Femur (tissue), 1 donor: ENCODE measurements around the gene SLC6A20.
"Not testable (repeated sequence)": the region's sequence is repeated elsewhere in the genome, so short reads cannot be mapped to it uniquely, and the experiment has no call there.

Experiments
- DNase-seq: peaks from one replicate; pipeline ENCODE4 v3.0.0-alpha.2; 2017

The SLC6A20 gene

DNA sequence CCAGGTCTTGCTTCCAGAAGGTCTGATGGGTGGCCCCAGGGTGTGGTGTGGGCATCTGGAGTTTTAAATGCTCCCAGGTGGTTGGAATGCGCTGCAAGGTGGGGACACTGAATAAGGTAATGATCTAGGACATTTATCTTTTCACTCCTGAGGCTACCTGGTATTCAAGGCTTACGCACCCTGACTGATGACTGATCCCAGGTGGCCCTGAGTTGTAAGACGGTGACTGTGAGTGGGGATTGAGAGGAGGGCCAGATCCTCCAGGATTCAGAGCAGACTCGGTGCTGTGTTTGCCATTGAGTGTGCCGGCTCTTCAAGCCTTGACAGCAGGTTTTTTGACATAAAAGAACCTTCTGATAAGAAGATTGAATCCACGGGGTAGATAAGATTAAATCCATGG, 40.3 kb downstream of the SLC6A20 start:
- no peak for DNase-seq

DNA sequence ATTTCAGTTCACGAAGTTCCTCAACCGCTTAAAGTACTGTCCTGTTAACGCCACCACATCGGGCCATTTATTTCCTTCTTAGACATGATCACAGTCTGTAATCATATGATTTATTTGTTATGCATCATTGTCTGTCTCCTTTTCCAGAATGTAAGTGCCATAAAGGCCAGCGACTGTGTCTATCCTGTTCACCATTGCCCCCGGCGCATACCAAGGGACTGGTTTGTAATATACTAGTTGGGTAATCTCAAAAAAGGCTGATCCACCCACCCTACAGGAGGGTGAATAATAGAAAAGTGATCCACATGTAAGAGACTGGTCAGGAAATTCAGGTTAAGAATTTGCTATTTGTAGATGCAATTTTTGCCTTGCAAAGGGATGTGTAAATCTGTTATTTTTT, 41.9 kb downstream of the SLC6A20 start:
- DNase-seq: no peak

DNA sequence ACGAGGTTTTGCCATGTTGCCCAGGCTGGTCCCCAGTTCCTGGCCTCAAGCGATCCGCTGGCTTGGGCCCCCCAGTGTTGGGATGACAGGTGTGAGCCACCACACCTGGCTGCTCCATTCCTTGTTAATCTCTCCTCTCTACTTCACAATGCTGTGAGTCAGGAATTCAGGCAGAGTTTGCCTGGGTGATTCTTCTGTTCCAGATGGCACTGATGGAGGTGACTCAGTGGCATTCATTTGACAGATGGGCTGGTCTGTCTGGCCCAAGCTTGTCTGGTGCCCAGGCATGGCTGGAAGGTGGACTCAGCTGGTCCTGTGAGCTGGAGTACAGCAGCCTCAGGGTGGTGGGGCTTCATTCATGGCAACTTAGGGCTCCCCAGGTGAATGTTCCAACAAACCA, 43.2 kb downstream of the SLC6A20 start:
- DNase-seq: no peak

DNA sequence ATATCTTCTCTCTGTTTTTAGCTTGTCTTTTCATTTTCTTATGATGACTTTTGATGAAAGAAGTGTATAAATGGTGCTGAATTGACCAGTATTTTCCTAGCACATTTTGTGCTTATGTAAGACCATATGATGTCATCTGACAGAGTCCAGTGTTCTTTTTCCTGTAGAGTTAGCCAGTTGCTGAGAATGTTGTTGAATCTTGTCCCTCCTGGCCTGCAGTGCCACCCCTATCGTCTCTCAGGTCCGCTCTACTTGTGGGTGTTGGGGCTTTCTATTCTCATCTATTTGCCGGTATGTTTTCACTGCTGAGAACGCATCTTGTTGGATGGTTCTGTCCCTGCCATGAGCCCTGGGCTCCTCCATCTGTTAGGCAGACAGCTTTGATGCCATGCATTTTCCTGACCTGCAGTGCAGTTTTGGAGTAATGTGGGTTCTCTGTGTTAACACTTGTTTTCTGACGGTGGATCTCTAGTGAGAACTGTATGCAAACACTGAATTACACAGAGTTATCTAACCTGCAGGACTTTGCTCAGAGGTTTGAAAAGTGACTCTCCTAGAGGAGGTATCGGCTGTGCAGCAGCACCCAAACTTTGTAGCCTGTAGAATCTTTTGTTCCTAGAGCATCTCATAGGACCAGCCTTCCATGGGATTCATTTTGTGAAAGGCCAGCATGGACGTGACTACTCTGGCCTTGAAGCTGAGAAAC, 44.6 kb downstream of the SLC6A20 start:
- no peak for DNase-seq

DNA sequence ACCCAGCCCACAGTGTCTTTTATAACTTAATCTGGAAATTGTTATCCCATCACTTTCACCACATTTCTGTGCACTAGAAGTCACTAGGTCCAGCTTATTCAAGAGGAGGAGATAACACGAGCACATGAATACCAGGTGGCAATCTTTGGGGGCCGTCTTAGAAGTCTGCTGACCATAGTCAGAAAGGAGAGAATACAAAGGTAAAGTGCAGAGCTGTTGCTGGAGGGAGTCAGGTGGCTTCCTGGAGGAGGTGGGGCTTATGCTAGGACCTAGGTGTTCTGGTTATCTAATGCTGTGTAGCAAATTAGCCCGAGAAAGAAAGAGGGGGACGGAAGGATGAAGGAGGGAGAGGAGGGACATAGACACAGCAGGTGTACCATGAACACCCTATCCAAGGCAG, 46.5 kb downstream of the SLC6A20 start:
- DNase-seq: no peak

DNA sequence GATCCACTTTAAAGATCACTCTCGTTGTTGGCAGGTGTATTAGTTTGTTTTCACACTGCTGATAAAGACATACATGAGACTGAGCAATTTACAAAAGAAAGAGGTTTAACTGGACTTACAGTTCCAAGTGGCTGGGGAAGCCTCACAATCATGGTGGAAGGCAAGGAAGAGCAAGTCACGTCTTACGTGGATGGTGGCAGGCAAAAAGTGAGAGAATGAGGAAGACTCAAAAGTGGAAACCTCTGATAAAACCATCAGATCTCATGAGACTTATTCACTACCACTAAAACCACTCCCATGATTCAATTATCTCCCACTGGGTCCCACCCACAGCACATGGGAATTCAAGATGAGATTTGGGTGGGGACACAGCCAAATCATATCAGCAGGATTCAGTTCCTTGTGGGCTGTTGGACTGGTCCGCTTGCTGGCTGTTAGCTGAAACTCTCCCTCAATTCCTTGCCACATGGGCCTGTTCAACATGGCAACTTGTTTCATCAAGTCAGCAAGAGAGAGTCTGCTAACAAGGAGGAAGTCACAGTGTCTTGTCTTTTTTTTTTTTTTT, 47.2 kb downstream of the SLC6A20 start:
- not testable (repeated sequence) for DNase-seq

DNA sequence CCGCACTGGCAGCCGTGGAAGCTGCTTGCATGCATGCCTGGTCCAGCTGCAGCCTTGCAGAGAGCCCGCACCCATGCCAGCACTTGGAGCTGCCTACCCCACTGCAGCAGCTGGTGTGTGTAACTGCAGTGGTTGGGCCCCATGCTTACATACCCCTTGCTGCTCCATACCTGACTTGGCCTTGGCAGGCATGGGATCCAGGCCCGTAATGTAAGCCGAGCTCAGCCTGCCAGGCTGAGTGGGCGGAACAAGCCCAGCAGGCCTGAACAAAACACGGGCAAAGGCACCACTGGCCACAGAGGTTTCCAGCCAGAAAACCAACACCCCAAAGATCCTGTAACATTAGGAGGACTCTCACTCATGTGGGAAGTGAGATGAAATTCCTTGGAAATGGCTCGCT, 48.3 kb downstream of the SLC6A20 start:
- no peak for DNase-seq

DNA sequence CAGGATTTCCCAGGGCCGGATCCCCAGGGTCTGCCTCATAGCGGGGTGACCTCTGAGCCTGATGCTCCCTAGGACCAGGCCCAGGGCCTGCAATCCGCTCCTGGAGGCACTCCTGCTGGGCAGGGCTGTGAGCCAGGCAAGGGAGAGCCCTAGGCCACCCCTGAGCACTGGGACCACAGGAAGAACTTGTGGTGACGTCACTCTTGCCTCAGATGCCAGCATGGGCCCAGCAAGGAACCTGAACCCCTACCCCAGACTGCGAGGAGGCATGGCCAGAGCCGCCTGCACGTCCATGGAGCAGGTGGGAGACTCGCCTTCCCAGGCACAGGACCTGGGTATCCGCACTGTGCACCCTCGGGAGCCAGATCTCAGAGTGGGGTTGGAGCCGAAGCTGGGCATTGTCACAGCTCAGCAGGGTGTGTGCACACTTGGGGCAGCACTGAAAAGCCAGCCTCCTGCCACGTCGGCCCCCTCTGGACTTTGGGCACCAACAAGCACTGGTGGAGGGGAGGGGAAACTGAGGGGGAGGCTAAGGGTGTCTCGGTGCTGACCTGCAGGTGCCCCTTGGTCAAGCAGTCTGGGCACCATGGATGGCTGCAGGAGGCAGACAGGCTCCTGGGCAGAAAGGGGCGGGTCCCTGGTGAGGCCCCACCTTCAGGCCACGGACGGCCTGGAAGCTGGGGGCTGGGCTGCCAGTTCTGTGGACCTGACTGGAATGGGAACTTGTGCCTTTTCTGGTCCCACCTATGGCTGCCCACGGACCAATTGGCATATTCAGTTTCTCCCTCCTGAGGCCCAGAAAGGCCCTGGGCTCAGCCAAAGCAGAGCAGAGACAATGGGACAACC, 49.3 kb downstream of the SLC6A20 start:
- no peak for DNase-seq

DNA sequence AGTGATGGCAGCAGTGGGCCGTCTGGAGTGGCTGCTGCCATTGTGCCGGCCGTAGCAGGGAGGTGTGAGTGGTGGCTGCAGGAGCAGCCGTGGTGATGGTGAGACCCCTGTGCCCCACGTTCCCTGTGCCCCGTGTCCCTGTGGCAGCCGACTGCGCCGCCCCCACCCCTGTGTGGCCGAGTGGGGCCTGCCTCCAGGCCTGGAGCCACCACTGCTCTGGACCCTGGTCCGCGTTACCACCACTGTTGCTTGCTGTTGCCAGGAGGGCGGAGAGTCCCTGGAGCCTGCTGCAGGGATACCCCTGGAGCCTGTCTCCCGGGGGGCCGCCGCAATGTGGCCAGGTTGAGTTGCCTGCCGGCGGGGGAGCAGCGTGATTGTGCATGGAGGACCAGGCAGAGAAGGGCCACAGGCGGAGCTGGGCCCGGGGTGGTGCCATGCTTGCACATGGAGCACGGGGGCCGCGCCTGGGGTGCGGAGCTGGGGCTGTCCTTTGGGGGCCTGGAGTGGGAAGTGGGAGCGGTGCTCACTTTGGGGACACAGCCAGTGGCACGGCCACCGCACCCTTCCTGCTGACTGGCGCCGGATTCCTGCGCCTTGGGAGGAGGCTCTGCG, 50.1 kb downstream of the SLC6A20 start:
- no peak for DNase-seq

DNA sequence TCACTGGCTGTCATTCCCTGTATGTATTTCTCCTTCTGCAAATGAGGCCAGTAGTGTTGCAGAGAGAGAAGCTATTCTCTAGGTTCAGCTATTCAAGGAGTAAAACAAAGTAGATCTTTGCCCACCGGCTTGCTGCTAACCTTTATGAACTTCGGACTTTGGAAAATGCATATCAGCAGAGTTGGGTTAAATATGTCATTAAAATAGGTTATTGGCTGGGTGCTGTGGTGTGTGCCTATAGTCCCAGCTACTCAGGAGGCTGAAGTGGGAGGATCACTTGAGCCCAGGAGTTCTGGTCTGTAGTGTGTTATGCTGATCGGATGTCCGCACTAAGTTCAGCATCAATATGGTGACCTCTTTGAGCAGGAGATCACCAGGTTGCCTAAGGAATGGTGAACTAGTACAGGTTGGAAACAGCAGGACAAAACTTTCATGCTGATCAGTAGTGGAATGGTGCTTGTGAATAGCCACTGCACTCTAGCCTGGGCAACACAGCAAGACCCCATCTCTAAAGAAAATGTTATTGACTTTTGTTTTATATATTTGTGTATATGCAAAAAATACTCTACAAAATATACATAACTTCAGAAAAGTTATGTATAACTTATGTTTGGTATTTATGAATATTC, 53.8 kb downstream of the SLC6A20 start:
- DNase-seq: no peak

DNA sequence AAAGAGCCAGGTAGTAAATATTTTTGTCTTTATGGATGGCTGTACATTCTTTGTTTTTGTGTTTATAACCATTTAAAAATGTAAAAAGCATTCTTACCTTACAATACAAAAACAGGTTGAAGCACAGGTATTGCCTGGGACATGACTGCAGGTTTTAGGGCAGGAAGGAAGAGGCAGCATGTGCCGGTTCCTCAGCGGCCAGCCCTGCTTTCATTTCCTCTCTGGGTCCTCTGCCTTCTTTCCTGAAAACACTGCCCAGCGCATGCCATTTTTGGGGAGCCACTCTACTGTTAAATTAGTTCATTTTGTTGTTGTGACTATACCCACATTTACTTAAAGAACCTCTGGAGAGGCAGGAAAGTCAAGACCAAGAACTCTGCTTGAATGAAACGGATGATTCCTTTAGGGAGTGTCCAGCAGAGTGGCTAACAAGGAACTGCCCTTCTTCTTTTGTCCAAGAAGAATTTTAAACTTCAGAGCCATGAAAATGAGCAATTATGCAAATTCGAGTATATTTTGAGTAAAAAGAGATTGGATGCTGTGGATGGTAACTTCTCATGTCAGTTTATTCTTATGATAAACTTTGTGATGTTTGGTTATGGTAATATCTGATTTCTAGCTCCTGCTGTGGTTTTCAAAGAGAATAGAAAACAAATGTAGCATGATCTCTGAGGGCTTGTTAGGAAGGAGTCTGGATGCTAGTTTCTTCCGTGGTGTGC, 54.4 kb downstream of the SLC6A20 start:
- DNase-seq: no peak

DNA sequence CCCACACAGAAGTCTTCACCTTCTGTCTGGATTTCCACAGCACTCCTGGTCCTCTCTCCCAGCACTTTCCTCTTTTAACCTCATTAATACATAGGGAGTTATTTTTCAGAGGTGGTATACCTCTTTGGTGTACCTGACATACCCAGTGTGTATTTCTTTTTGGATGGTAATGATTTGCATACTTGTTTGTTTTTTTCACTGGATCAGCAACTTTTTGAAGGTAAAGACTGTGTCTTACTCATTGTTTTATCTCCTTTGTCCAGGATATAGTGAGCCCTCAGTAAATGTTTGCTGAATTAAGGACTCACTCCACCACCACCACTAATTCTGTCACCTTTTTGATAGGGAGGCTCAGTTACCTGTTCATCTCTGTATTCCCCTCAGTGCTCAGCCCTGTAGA, 55.1 kb downstream of the SLC6A20 start:
- no peak for DNase-seq

DNA sequence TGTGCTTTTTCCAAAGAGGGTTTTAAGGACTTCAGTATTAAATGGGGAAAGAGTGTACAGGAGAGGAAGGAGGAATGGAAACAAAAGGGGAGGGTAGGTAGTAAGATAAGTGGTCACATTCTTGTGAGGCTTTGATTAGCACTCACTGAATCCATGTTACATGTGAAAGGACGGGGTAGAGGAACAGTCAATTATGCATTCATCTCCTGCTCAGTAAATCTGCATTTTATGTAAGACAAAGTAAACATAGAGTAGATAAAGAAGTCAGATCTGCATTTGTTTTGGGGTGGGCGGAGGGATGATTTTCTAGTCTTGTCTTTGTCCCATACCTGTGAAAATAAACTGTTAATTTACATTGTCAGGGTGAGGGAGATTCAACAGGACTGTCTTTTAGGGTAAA, 56.3 kb downstream of the SLC6A20 start:
- no peak for DNase-seq

DNA sequence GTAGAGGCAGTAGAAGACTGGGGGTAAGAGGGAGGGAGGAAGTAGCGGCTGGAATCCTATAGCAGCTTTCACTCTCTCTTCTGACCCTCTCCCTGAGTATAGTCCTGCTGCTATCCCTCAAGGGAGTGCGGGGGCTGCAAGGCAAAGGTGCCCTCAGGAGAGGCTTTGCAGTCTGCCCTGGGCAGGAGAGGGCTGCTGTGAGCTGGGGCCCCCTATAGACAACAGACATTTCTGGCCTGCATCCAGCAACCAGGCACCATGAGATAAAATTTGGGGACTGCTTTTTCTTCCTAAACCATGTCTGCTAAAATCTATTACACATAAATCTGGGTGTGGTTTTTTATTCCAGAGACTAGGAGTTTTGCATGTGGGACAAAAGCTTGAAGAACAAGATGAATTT, 59.1 kb downstream of the SLC6A20 start:
- DNase-seq: no peak

DNA sequence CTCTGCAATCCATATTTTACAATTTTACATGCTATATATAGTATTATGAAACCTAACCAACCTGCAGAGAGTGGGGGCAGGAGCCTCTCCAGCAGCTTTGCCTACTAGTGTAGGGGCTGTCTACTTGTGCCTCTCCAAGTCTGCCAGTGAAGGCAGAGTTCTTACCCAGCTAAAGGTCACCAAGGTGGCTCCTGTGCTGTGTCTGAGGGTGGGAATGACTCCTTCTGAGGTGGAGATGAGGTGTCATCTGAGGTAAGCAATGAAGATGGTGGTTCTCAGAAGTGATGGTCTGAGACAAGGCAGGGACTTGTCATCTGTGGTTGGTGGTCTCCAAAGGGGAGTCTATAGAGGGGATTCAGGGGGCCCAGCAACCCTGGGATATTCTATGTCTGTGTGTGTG, 59.6 kb downstream of the SLC6A20 start:
- no peak for DNase-seq

DNA sequence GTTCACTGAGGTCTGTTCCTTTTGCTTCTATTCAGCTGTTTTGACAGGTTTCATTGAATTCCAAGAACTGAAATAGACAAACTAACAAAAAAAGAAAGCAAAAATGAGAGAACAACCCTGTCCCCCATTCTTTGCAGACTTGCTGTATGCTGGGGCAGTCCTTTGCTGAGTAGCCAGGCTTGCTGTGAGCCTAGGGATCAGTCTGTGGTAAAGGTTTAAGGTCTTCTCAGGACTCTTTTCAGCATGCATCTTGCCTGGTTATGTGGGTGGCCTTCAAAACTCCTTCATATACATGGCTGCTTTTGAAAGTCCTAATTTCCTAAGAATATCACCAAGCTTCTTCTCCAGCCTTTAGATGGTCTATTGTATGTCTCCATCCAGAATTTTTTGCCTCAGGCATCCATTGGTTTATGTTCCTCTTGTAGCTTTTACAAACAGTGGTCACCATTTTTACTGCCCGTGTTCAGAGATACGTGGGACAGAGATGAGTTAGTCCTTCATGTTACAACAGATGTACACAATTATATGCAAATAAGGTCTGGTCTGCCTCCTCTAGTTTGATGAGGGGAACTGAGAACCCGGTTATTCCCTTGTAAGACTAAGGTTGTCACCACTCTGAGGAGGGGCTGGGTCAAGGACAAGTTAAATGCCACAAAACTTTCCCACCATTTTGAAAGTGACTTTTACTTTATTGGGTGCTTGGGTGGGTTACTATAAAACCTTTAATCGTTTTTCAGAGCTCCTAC, 65.8 kb downstream of the SLC6A20 start:
- no peak for DNase-seq

DNA sequence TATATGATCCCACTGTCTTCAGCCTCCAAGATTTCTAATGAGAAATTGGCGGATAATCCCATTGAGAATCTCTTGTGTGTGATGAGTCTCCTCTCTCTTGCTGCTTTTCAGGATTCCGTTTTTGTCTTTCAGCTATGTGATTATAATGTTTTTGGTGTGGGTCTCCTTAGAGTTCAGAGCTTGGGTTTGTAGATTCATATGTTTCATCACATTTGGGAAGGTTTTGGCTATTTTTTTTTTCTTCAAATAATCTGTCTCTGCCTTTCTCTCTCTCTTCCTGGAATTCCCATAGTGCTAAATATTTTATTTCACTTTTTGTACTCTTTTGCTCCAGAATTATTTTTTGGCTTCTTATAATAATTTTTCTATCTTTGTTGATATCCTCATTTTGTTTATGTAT, 66.7 kb downstream of the SLC6A20 start:
- DNase-seq: no peak

DNA sequence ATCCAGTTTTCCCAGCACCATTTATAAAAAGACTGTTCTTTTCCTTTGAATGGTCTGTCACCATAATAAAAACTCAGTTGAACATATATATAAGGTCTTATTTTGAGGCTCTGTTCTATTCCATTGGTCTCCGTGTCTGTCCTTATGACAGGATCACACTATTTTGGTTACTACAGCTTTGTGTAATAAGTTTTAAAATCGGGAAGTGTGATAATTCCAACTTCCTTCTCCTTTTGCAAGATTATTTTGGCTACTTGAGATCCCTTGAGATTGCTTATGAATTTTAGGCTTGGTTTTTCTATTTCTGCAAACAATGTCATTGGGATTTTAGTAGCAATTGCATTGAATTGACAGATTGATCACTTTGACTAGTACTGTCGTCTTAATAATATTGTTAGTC, 71.4 kb downstream of the SLC6A20 start:
- DNase-seq: no peak

DNA sequence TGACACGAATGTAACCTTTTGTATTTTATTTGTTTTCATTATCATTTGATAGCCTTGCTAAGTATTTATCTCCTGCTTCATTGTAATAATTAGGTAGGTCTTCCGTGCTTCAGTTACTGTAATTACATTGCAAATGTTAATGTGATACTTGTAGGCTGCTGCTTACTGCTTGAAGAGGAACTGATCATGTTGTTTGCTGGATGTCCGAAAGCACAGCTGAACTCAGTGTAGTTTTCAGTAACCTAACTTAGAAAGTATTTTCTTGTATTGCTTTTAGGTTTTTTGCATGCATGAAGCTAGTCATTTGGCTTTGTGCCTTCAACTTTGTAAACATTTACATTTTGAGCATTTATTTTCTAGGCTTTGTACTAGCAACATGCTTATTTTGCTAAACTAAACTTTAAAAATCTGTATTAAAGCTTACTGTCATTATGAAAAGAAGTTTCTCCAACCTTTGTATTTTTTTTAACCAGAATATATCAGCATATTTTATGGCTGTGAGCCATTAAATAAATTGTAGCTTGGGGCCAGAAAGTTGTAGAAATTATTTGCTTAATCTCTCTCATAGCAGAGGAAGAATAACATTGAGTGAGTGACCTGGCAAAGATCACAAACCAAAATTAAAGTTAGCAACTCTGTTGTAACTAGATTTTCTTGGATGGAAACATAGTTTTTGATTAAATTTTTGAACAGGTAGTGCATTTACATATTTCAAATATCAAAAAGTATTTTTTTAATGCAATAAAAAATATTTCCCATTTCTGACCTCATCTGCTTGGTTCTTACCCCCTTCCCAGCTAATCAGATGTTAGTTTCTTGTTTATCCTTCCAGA, 76.5 kb downstream of the SLC6A20 start:
- DNase-seq: no peak

DNA sequence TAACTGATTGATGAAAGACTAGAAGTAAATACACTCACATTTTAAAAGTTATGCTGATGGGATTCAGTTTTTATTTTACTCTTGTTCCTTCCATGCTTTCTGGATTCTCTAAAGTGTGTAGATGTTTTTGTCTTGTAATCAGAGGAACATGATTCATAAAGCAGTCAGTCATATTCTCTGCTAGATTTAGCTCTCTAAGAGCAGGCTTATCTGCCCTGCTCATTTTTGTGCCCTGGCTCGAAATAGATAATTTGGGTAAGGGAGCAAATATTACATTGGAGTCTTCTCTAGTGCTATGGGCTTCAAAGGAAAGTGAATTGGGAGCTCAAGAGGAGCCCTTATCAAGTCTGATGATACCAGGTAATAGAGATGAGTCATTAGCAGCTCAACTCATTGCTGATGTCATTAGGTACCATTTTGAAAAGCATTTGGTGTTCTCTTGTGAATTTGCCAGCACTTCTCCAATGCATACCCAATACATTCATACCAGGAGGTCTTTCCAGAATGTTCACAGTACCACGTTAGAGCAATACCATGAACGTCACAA, 79.5 kb downstream of the SLC6A20 start:
- DNase-seq: no peak

DNA sequence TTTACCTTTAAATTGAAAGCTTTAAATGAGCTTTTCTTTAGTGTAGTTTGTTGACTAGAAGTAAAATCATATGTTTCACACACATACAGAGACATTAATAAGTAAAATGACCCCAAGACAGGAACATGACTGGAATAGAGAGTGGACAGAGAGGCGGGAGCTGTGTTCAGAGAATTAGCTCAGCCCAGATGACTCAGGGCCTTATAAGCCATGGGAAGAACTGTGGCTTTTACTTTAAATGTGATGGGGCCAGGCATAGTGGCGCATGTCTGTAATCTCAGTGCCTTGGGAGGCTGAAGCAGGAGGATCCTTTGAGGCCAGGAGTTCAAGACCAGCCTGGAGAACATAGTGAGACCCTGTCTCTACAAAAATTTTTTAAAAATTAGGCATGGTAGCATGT, 80.4 kb downstream of the SLC6A20 start:
- no peak for DNase-seq
